Measurements from ENCODE around the gene TMEM271.

TMEM271 gene

DNA sequence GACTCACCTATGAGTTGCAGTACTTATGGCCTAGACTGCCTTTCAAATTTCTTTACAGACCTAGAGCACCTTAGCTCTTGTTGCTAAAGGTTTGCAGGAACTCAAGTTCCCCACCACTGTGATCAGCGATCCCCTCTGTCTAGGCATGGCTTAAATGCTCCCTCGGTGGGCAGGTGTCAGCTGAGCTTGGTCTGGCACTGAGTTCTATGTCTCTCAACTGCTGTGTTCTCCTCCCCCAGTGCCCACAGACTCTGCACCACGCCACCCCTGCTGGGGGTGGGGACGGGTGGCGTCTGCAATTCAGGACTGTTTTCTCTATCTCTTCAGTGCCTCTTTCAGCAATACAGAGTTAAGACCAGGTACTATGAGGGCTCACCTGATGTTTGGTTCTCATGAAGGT lies 30.5 kb downstream of the TMEM271 start:
- H3K36me3 Mint-ChIP-seq (ENCODE audit: low read depth): no peaks in the 10 kb centered on the region
- H3K4me1 Mint-ChIP-seq (ENCODE audit: low read depth): no peaks in the 10 kb centered on the region
- no peaks in the 10 kb centered on the region for H3K27me3 Mint-ChIP-seq (ENCODE audit: low read depth)
- no peak overlapping the region for H3K27ac Mint-ChIP-seq
- no peak for DNase-seq (ENCODE audit: low spot score)
- no peak overlapping the region for H3K4me3 Mint-ChIP-seq
- H3K9me3 Mint-ChIP-seq: peaks cover 13% of the 10 kb centered on the region

DNA sequence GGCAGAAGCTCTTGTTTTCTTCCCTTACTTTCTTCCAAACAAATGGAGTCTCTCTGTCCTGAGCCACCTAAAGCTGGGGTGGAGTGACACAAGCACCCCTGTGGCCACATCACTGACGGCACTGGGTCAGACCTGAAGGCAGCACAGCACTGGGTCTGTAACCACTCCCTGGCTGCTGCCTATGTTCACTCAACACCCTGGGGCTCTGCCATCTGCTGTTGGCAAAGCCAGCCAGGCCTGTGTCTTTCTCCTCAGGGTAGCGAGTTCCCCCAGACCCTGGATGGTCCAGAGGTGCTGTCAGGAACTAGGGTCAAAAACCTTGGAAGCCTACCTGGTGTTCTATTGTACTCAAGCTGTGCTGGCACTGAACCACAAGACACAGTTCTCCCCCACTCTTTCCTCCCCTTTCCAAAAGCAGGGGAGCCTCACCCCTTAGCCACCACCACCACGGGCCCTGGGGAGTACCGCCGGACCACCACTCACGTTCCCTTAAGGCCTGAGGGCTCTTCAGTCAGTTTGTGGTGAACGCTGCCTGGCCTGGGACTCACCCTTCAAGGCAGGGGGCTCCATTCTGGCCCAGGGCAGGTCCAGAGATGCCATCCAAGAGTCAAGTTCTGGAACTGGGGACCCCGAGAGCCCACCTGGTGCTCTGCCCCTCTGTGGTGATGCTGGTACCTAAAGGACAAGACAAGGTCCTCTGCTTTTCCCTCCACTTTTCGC lies 31.5 kb downstream of the TMEM271 start:
- Mint-ChIP-seq H3K4me1 (ENCODE audit: low read depth) (no peaks in the 10 kb centered on the region), H3K27me3 (ENCODE audit: low read depth) (no peaks in the 10 kb centered on the region), H3K27ac (no peak overlapping the region), H3K9me3 (peaks cover 13% of the 10 kb centered on the region), H3K36me3 (ENCODE audit: low read depth) (no peaks in the 10 kb centered on the region), H3K4me3 (no peak overlapping the region)
- DNase-seq (ENCODE audit: low spot score): no peak

DNA sequence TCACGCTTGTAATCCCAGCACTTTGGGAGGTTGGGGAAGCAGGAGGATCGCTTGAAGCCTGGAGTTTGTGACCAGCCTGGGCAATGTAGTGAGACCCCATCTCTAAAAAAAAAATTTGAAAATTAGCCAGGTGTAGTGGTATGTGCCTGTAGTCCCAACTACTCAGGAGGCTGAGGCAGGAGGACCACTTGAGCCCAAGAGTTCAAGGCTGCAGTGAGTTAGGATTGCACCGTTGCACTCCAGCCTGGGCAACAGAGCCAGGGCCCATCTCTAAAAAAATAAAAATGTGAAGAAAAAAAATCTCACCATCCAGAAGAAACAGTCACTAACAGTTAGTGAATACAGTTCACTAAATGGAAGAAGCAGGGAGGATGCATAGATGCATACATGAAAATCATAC lies 34.8 kb downstream of the TMEM271 start:
- no peaks in the 10 kb centered on the region for H3K4me1 Mint-ChIP-seq (ENCODE audit: low read depth)
- H3K9me3 Mint-ChIP-seq: peaks cover 4% of the 10 kb centered on the region
- H3K27ac Mint-ChIP-seq: no peak overlapping the region
- peaks cover 17% of the 10 kb centered on the region for H3K36me3 Mint-ChIP-seq (ENCODE audit: low read depth)
- H3K27me3 Mint-ChIP-seq (ENCODE audit: low read depth): no peaks in the 10 kb centered on the region
- no peak overlapping the region for H3K4me3 Mint-ChIP-seq
- no peak for DNase-seq (ENCODE audit: low spot score)

DNA sequence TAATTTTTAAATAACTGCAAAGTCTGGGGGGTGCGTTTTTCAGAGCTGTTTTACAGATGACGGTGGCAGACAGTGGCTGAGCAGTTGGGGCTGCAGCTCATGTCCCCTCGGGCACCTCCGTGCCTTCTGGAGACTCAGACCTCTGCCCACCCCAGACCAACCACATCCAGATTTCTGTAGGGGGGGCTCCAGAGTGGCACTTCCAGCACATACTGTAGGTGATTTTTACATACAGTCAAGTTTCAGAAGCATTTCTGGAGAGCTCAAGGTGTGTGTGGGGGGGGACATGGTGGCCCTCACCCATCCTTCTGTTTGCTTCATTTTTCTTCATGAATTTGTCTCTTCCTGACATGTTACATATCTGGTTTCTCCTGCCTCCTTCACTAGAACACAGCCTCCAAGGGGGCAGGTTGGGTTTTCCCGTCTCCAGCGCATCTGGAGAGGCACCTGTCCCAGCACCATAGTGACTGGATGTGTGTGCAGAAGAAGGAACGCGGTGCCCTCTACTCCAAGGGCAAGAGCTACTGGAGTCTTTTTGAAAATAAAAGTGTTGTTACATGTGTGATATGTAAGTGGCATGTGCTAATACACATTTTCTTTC lies 37.5 kb downstream of the TMEM271 start:
- Mint-ChIP-seq H3K9me3 (no peaks in the 10 kb centered on the region), H3K4me1 (ENCODE audit: low read depth) (no peaks in the 10 kb centered on the region), H3K4me3 (no peak overlapping the region), H3K36me3 (ENCODE audit: low read depth) (peaks cover 35% of the 10 kb centered on the region), H3K27ac (no peak overlapping the region), H3K27me3 (ENCODE audit: low read depth) (no peaks in the 10 kb centered on the region)
- no peak for DNase-seq (ENCODE audit: low spot score)

DNA sequence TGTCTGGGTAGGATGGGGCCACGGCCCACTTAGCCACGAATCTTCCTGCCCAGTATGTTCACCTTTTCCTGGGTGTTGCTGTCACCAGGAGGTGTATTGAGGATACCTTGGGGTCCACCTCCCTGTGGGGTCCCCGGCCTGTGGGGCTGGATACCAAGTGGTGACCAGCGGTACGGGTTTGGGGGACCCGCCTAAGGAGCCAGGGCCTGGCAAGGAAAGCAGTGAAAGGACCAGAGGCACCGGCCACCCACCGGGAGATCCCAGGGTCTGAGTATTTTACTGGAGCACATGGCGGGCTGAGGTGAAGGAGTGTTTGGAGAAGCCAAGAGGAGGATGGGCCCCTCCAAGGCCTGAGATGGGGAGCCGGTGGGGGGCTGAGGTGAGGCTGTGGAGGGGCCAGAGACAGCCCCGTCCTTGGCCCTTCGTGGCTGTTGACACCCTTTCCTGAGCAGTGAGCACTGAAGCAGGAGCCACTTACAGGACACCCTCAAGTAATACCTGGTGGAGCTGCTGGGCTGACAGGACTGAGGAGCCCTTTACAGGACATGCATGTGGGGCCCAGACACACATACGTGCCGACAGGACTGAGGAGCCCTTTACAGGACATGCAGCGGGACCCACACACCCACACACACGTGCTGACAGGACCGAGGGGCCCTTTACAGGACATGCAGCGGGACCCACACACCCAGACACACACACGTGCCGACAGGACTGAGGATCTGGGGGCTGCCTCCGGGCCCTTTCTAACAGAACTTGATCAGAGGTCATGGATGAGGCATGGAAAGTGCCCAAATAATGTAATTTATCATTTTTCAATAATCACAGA lies 38.4 kb downstream of the TMEM271 start:
- Mint-ChIP-seq H3K27ac (no peak overlapping the region), H3K4me3 (no peak overlapping the region), H3K4me1 (ENCODE audit: low read depth) (no peaks in the 10 kb centered on the region), H3K27me3 (ENCODE audit: low read depth) (no peaks in the 10 kb centered on the region), H3K36me3 (ENCODE audit: low read depth) (peaks cover 42% of the 10 kb centered on the region), H3K9me3 (peaks cover 2% of the 10 kb centered on the region)
- DNase-seq (ENCODE audit: low spot score): no peak

DNA sequence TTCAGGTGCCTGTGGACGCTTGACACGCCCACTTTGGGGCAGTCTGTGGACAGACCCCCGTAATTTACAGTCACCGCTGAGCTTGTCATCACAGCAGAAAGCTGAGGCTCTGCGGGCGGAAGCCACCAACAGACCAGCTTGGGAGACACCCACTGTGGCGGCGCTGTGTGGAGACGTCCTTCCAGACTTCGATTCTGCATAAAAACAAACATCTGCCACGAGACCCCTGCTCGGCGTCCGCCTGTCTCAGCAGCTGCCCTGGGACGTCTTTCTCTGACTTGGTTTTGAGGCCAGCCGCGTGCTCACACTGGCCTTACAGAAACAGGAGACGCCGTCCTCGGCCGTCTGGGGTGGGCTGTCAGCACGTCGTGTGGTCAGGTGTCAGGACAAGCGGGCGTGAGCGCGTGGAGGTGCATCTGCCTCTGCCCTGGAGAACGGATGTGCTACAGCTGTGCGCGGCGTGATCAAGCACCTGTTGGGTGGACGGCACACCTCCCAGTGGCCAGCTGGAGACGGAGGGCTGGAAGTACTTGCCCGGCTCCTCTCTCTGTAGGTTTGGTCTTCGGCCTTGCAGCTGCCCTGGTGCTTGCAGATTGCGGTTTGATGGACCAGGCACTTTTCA lies 39.6 kb downstream of the TMEM271 start:
- Mint-ChIP-seq H3K4me3 (no peak overlapping the region), H3K9me3 (peaks cover 6% of the 10 kb centered on the region), H3K27me3 (ENCODE audit: low read depth) (no peaks in the 10 kb centered on the region), H3K27ac (no peak overlapping the region), H3K4me1 (ENCODE audit: low read depth) (no peaks in the 10 kb centered on the region), H3K36me3 (ENCODE audit: low read depth) (peaks cover 51% of the 10 kb centered on the region)
- no peak for DNase-seq (ENCODE audit: low spot score)

DNA sequence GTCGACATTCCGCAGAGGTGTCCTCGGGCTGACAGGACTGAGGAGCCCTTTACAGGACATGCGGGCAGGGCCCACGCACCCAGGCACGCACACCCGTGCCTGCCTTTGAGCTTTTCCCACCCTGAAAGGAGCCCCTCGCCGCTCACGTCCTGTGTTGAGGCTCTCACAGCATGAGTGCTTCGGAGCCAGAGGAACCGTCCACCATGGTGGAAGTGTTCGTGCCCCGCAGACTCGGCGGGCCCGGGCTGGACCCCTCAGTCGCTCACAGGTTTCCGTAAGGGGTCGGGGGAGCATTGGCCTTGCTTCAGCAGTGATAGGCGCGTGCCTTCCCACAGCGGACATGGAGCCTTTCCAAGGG lies 40.2 kb downstream of the TMEM271 start:
- Mint-ChIP-seq H3K4me3 (no peak overlapping the region), H3K9me3 (peaks cover 6% of the 10 kb centered on the region), H3K27ac (no peak overlapping the region), H3K36me3 (ENCODE audit: low read depth) (peaks cover 52% of the 10 kb centered on the region), H3K27me3 (ENCODE audit: low read depth) (no peaks in the 10 kb centered on the region), H3K4me1 (ENCODE audit: low read depth) (no peaks in the 10 kb centered on the region)
- no peak for DNase-seq (ENCODE audit: low spot score)

DNA sequence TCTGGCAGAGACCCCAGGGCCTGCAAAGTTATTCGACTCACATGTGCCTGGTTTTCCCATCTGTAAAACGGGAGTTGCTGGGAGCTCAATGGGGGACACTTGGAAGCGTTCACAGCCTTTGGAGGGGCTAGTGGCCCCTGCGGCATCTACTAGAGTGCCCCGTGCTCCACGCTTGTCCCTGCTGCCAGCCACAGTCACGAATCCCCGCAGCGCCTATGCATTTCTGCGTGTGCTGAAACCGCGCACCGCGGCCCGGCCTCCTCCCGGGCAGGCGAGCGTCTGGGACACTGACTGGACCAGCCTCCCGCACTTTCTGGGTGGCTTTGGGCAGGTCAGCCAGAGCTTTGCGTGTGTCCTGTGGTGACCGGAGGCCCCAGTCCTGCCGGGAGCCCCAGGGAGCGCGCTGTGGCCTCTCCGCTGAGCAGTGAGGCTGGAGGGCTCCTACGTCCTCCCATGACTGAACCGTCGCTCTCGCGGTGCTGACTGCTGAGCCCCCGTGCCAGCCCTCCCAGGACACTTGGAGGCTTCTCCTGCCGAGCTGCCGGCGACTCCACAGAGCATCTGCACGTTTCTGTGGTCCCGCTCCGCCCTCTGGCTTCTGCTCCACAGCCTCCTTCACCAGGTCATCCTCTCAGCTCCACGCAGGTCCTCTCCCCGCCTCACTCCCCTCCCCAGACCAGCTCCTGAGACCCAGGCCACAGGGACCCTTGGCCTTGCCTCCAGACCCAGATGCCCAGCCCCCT lies 40.7 kb downstream of the TMEM271 start:
- H3K27ac Mint-ChIP-seq: no peak overlapping the region
- peaks cover 6% of the 10 kb centered on the region for H3K9me3 Mint-ChIP-seq
- H3K36me3 Mint-ChIP-seq (ENCODE audit: low read depth): peaks cover 54% of the 10 kb centered on the region
- no peaks in the 10 kb centered on the region for H3K27me3 Mint-ChIP-seq (ENCODE audit: low read depth)
- no peak for DNase-seq (ENCODE audit: low spot score)
- H3K4me1 Mint-ChIP-seq (ENCODE audit: low read depth): no peaks in the 10 kb centered on the region
- H3K4me3 Mint-ChIP-seq: no peak overlapping the region

DNA sequence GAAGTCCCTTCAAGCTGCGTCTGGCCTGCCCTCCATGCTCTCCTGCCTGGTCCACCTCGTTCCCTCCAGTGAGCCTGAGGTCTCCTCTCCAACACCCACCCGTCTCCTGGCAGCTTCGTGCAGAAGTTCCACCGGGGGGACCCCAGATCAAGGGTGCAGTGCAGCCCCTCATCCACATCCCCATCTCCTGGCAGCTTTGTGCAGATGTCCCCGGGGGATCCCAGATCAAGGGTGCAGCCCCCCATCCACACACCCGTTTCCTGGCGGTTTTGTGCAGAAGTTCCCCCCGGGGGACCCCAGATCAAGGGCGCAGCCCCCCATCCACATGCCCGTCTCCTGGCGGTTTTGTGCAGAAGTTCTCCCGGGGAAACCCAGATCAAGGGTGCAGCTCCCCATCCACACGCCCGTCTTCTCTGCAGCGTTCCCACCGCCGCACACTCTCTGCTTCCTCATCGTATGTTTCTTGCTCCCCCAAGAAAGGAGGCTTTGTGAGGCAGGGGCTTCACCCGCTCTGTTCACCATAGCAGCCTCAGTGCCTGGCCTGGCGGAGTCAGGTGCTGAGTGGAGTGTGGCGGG lies 41.4 kb downstream of the TMEM271 start:
- no peaks in the 10 kb centered on the region for H3K4me1 Mint-ChIP-seq (ENCODE audit: low read depth)
- H3K4me3 Mint-ChIP-seq: no peak overlapping the region
- peaks cover 6% of the 10 kb centered on the region for H3K9me3 Mint-ChIP-seq
- no peaks in the 10 kb centered on the region for H3K27me3 Mint-ChIP-seq (ENCODE audit: low read depth)
- peaks cover 61% of the 10 kb centered on the region for H3K36me3 Mint-ChIP-seq (ENCODE audit: low read depth)
- DNase-seq (ENCODE audit: low spot score): no peak
- no peak overlapping the region for H3K27ac Mint-ChIP-seq

DNA sequence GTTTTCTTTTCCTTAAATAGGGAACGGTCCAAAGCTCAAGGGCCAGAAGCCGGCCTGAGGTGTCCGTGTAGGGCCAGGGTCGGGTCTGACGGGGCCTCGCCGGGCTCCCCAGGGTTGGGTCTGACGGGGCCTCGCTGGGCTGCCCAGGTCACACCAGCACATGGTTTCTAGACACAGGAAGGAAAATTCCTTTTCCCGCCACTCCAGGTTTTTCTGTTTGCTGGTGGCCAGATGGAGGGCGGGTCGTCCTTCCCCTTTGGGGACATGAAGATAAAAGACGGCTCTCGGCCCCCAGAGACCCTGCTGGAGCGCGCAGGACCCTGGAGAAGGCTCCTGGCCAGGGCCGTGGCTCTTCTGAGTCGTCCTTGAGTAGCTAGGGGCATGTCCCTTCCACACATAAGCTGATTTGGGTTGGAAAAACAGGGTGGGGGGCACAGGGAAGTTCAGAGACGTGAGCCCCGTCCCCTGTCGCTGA lies 42.0 kb downstream of the TMEM271 start:
- no peaks in the 10 kb centered on the region for H3K27me3 Mint-ChIP-seq (ENCODE audit: low read depth)
- H3K4me3 Mint-ChIP-seq: no peak overlapping the region
- no peaks in the 10 kb centered on the region for H3K4me1 Mint-ChIP-seq (ENCODE audit: low read depth)
- peaks cover 61% of the 10 kb centered on the region for H3K36me3 Mint-ChIP-seq (ENCODE audit: low read depth)
- no peak overlapping the region for H3K27ac Mint-ChIP-seq
- DNase-seq (ENCODE audit: low spot score): no peak
- peaks cover 6% of the 10 kb centered on the region for H3K9me3 Mint-ChIP-seq

DNA sequence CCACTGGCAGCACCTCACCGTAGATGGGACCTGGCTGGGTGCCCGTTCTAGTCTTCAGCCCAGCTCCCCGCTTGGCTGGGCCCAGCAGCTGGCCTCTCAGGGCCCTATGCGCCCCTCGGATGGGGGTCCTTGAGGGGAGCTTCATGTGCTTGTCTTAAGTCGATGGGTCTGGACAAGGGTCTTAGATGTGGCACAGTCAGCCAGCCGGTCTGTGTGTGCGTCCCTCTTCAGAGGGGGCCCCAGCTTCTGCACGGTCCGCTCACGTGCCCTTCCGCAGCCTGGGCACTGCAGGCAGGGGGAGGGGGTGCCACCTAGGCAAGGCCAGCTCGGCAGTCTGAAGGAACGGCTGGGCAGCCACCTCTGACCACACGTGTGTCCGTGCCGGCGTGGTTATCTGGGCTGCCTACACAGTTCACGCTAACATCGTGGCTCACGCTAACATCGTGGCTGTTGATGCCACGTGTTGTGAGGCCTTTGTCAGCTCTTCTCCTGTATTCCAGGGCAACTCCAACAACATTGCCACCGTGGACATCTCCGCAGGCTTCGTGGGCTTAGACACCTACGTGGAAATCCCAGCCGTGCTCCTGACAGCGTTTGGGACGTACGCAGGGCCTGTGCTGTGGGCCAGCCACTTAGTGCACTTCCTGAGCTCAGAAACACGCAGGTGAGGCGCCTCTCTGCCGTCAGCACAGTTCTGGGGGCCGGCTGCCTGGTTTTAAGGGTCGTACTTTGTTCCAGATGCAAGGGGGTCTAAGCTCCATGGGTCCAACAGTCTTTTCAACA lies 42.6 kb downstream of the TMEM271 start:
- Mint-ChIP-seq H3K27me3 (ENCODE audit: low read depth) (no peaks in the 10 kb centered on the region), H3K9me3 (peaks cover 6% of the 10 kb centered on the region), H3K4me3 (no peak overlapping the region), H3K27ac (no peak overlapping the region), H3K36me3 (ENCODE audit: low read depth) (peaks cover 62% of the 10 kb centered on the region), H3K4me1 (ENCODE audit: low read depth) (no peaks in the 10 kb centered on the region)
- DNase-seq (ENCODE audit: low spot score): no peak

DNA sequence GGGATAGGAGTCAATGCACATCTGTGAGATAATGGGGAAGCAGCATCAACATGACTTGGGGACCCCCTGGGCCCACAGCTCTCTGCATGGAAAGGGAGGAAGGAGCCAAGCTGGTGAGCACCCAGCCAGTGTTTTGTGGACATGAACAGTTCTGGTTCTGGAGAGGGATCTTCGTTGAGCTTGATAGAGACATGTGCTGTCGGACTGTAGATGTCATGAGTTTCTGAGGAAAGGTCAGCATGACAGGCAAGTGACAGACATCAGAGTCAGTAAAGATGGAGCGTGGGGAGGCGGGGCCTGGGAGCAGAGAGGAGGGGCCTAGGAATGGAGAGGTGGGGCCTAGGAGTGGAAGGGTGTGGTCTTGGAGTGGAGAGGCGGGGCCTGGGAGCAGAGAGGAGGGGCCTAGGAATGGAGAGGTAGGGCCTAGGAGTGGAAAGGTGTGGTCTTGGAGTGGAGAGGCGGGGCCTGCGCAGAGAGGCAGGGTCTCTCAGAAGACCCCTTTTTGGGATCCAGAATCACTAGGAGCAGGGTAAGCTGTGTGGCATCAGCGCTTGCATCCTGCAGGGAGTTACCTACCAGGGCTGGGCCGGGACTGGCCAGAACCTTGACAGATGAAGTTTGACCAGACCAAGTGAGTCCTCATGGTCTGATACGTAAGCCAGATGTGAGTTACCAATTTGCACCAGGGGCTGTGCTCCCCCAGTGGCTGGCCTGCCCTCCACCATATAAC lies 43.3 kb downstream of the TMEM271 start:
- H3K27me3 Mint-ChIP-seq (ENCODE audit: low read depth): no peaks in the 10 kb centered on the region
- peaks cover 6% of the 10 kb centered on the region for H3K9me3 Mint-ChIP-seq
- peaks cover 64% of the 10 kb centered on the region for H3K36me3 Mint-ChIP-seq (ENCODE audit: low read depth)
- no peaks in the 10 kb centered on the region for H3K4me1 Mint-ChIP-seq (ENCODE audit: low read depth)
- no peak overlapping the region for H3K4me3 Mint-ChIP-seq
- no peak for DNase-seq (ENCODE audit: low spot score)
- H3K27ac Mint-ChIP-seq: no peak overlapping the region

All from T-helper 2 cell treated with Interferon-gamma antibody and Interleukin-4, amounts not matched to agents 5 μg/mL and 100 μg/mL, for 36 hours (primary cell).